ENCODE data around the gene CASZ1. TPM values are rescaled to one million over a fixed set of nuclear protein-coding genes. Genes with fewer than 3 reads are reported as not detected.

The CASZ1 gene
- total and polyA plus RNA-seq, 2 donors (not counting 1 experiment from before 2014, with no cell fraction given), result 0.34 to 0.50 TPM

- H3K4me1 ChIP-seq (ENCODE audit: control insufficient read depth, extremely low read depth, insufficient read depth, low read length), result no peaks in the 10 kb centered on the region
- no peak overlapping the region for H3K9ac ChIP-seq (ENCODE audit: insufficient read depth, low read length)
- no peak overlapping the region for H3K4me2 ChIP-seq (ENCODE audit: extremely low read depth, insufficient read depth, low read length)
- H3K27ac ChIP-seq (ENCODE audit: insufficient read depth, low read length), result no peak overlapping the region
- TF ChIP-seq CTCF (conservative IDR thresholded peaks at IDR 0.05 in 1 of 2, IDR thresholded peaks at IDR 0.05 in 1 of 2; ENCODE audit: low read depth in 1 of 2, low read length in 2 of 2) (no peak), EZH2 (IDR thresholded peaks at IDR 0.05; ENCODE audit: low read length, missing control alignments) (no peak)
- no peaks in the 10 kb centered on the region for H4K20me1 ChIP-seq (ENCODE audit: control insufficient read depth, extremely low read depth, insufficient read depth, low read length)
- H3K36me3 ChIP-seq (ENCODE audit: control insufficient read depth, insufficient read depth, low read length), result peaks cover 2% of the 10 kb centered on the region
- no peaks in the 10 kb centered on the region for H3K79me2 ChIP-seq (ENCODE audit: control insufficient read depth, insufficient read depth, low read length)
- no peaks in the 10 kb centered on the region for H3K9me3 ChIP-seq (ENCODE audit: control insufficient read depth, insufficient read depth, low read depth, low read length)
- H2AFZ ChIP-seq (ENCODE audit: low read length), result no peak overlapping the region
- H3K27me3 ChIP-seq (ENCODE audit: control insufficient read depth, insufficient read depth, low read length), result no peaks in the 10 kb centered on the region
- no peak overlapping the region for H3K4me3 ChIP-seq (replicated peaks in 1 of 4; ENCODE audit: control extremely low read depth in 1 of 4, insufficient read depth in 1 of 4, low read depth in 3 of 4, low read length in 4 of 4)
- DNase-seq (ENCODE audit: low read depth in 2 of 2), result peak in 1 of 2 donors; percentile 35
Observed at GRCh38 chr1:10634428-10635084, 161.9 kb downstream of the CASZ1 start.

- H3K9me3 ChIP-seq (ENCODE audit: control insufficient read depth, insufficient read depth, low read depth, low read length), result no peaks in the 10 kb centered on the region
- no peak overlapping the region for H3K27ac ChIP-seq (ENCODE audit: insufficient read depth, low read length)
- no peak for DNase-seq (ENCODE audit: low read depth in 2 of 2)
- TF ChIP-seq EZH2 (IDR thresholded peaks at IDR 0.05; ENCODE audit: low read length, missing control alignments) (no peak), CTCF (conservative IDR thresholded peaks at IDR 0.05 in 1 of 2, IDR thresholded peaks at IDR 0.05 in 1 of 2; ENCODE audit: low read depth in 1 of 2, low read length in 2 of 2) (no peak)
- no peaks in the 10 kb centered on the region for H3K27me3 ChIP-seq (ENCODE audit: control insufficient read depth, insufficient read depth, low read length)
- H2AFZ ChIP-seq (ENCODE audit: low read length), result no peak overlapping the region
- no peak overlapping the region for H3K4me2 ChIP-seq (ENCODE audit: extremely low read depth, insufficient read depth, low read length)
- no peak overlapping the region for H3K9ac ChIP-seq (ENCODE audit: insufficient read depth, low read length)
- H3K4me1 ChIP-seq (ENCODE audit: control insufficient read depth, extremely low read depth, insufficient read depth, low read length), result no peaks in the 10 kb centered on the region
- no peaks in the 10 kb centered on the region for H3K79me2 ChIP-seq (ENCODE audit: control insufficient read depth, insufficient read depth, low read length)
- no peaks in the 10 kb centered on the region for H4K20me1 ChIP-seq (ENCODE audit: control insufficient read depth, extremely low read depth, insufficient read depth, low read length)
- no peak overlapping the region for H3K4me3 ChIP-seq (replicated peaks in 1 of 4; ENCODE audit: control extremely low read depth in 1 of 4, insufficient read depth in 1 of 4, low read depth in 3 of 4, low read length in 4 of 4)
- peaks cover 2% of the 10 kb centered on the region for H3K36me3 ChIP-seq (ENCODE audit: control insufficient read depth, insufficient read depth, low read length)
Observed at GRCh38 chr1:10634075-10634427, 162.4 kb downstream of the CASZ1 start.

DNA sequence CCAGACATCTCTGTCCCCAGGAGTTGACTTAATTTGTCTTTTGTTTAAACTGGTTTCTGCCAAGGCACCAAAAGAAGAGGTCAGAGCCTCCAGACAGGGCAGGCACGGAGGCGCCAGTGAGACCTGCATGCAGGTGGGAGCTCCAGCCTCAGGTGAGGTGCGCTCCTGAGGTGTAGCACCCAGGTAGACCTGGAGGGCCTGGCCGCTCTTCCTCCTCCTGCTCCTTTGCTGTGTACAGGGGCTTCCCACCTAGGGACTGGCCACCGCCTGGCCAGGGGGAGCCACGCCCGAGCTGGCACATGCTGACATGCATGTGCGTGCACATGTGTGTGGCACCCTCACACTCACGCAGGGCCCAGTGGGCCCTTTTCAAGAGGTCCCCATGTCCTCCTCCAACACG lies 163.0 kb downstream of the CASZ1 start:
- Histone ChIP-seq H4K20me1 (ENCODE audit: control insufficient read depth, extremely low read depth, insufficient read depth, low read length) (no peaks in the 10 kb centered on the region), H3K4me1 (ENCODE audit: control insufficient read depth, extremely low read depth, insufficient read depth, low read length) (no peaks in the 10 kb centered on the region), H3K9ac (ENCODE audit: insufficient read depth, low read length) (no peak overlapping the region), H3K4me3 (replicated peaks in 1 of 4; ENCODE audit: control extremely low read depth in 1 of 4, insufficient read depth in 1 of 4, low read depth in 3 of 4, low read length in 4 of 4) (no peak overlapping the region), H3K27me3 (ENCODE audit: control insufficient read depth, insufficient read depth, low read length) (no peaks in the 10 kb centered on the region), H3K79me2 (ENCODE audit: control insufficient read depth, insufficient read depth, low read length) (no peaks in the 10 kb centered on the region), H3K9me3 (ENCODE audit: control insufficient read depth, insufficient read depth, low read depth, low read length) (no peaks in the 10 kb centered on the region), H2AFZ (ENCODE audit: low read length) (no peak overlapping the region), H3K4me2 (ENCODE audit: extremely low read depth, insufficient read depth, low read length) (no peak overlapping the region), H3K27ac (ENCODE audit: insufficient read depth, low read length) (no peak overlapping the region), H3K36me3 (ENCODE audit: control insufficient read depth, insufficient read depth, low read length) (peaks cover 2% of the 10 kb centered on the region)
- no peak for DNase-seq (ENCODE audit: low read depth in 2 of 2)
- no peak for TF ChIP-seq EZH2 (IDR thresholded peaks at IDR 0.05; ENCODE audit: low read length, missing control alignments)
- no peak for TF ChIP-seq CTCF (conservative IDR thresholded peaks at IDR 0.05 in 1 of 2, IDR thresholded peaks at IDR 0.05 in 1 of 2; ENCODE audit: low read depth in 1 of 2, low read length in 2 of 2)
